ENCODE data around the gene TOP2A.
"Not testable (repeated sequence)": the region's sequence is repeated elsewhere in the genome, so short reads cannot be mapped to it uniquely, and the experiment has no call there.

TOP2A gene

DNA sequence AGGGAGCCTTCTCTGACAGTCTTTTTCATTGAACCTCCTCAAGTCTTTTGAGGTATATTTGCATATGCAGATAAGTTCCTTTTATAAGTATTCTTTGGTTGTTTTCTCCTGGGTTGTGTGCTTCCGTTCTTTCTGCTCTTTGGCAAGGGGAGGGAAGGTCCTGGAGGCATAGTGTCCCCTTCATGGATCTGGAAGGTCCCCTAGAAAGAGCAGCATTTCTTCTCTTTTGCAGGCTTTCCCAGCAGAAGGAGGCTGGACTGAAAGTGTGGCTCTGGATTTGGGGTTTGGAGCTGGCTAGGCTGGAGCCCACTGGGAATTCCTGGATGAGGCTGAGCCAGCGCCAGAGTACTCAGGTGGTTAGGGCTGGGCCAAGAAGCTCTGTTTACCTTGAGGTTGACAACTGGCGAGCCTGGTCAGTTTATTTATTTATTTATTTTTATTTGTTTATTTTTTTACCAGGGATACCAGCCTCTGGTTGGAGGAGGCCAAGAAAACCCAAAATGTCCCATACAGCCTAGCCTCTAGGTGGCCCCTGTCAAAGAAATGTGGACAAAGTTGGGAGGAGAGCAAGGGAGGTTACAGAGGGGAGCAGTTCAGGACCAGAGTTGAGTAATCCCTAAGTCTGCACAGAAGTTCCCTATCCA lies 5.4 kb upstream of the TOP2A start:
- H3K36me3 Mint-ChIP-seq (ENCODE audit: low read depth): no peaks in the 10 kb centered on the region
- no peak overlapping the region for H3K4me3 Mint-ChIP-seq
- H3K9me3 Mint-ChIP-seq: no peaks in the 10 kb centered on the region
- no peaks in the 10 kb centered on the region for H3K27me3 Mint-ChIP-seq
- H3K27ac Mint-ChIP-seq: no peak overlapping the region
- DNase-seq (no peak), ATAC-seq (no peak)
- H3K4me1 Mint-ChIP-seq: peaks cover 43% of the 10 kb centered on the region

DNA sequence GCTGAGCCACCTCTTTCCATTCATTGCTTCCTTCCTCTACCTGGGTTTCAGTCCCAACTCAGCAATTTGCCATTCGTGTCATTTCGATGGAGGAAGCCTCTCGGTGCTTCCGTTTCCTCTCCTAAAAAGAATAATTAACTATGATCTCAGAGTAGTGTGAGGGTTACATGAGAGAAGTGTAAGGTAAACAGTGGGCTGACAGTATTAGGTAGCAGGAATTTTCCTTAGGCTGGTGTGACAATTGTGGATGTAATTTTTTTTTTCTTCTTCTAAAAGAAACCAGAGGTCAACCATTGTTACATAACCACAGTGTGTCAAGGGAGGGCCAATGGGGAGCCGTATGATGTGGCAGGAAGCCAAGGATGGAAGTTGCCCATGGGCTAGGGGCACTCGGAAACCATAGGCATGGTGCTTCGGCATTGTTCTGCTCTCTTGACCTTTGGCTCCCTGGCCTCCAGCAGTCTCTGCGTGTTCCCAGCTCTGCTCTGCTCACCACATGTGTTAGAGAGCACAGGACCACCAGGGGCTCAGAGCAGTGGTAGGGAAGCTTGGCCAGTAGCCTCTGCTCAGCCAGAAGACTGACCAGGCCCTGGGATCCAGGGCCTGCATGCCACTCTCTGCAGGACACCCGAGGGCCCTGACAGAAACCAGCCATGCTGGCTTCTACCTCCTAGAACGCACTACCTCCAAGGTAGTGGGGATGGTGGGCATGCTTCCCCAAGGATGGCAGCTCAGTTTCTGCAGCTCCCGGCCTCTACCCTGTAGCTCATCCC lies 2.0 kb upstream of the TOP2A start:
- Mint-ChIP-seq H3K27me3 (peaks cover 3% of the 10 kb centered on the region), H3K36me3 (ENCODE audit: low read depth) (peaks cover 19% of the 10 kb centered on the region), H3K9me3 (no peaks in the 10 kb centered on the region), H3K4me3 (no peak overlapping the region), H3K4me1 (peaks cover 31% of the 10 kb centered on the region), H3K27ac (peak overlapping the region; percentile 15)
- ATAC-seq (no peak), DNase-seq (no peak)

DNA sequence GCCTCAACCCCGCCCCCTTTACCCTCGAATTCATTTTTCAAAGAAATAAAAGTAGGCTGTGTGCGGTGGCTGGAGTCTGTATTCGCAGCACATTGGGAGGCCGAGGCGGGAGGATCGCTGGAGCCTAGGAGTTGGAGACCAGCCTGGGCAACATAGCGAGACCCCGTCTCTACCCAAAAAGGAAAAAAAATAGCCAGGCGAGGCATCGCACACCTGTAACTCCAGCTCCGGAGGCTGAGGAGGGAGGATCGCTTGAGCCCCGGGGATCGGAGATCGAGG lies 671 bp upstream of the TOP2A start:
- H3K27me3 Mint-ChIP-seq: peaks cover 3% of the 10 kb centered on the region
- peaks cover 31% of the 10 kb centered on the region for H3K4me1 Mint-ChIP-seq
- no peak for ATAC-seq
- H3K9me3 Mint-ChIP-seq: no peaks in the 10 kb centered on the region
- H3K36me3 Mint-ChIP-seq (ENCODE audit: low read depth): peaks cover 28% of the 10 kb centered on the region
- DNase-seq: peak; percentile 29
- peak overlapping the region; percentile 93 for H3K4me3 Mint-ChIP-seq
- H3K27ac Mint-ChIP-seq: no peak overlapping the region

DNA sequence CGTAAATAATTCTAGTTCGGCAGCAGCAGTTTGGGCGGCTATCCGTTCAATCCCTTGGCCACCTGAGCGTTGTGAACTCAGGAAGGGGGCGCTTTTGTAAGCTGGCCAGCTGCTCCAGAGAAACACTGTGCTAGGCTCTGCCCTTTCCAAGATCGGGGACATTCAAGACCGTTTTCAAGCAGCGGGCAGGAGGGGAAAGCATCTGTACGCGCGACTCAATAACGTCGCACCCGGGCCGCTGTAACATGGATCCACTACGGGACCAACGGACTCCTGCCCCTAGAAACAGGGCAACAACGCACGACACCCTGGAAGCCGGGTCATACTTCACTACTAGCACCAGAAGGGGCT lies 463 bp downstream of the TOP2A start:
- peak overlapping the region; percentile 62 for H3K27ac Mint-ChIP-seq
- peaks cover 39% of the 10 kb centered on the region for H3K36me3 Mint-ChIP-seq (ENCODE audit: low read depth)
- peaks cover 31% of the 10 kb centered on the region for H3K4me1 Mint-ChIP-seq
- peak overlapping the region; percentile 93 for H3K4me3 Mint-ChIP-seq
- peak; percentile 23 for ATAC-seq
- DNase-seq: no peak
- peaks cover 3% of the 10 kb centered on the region for H3K27me3 Mint-ChIP-seq
- H3K9me3 Mint-ChIP-seq: no peaks in the 10 kb centered on the region

DNA sequence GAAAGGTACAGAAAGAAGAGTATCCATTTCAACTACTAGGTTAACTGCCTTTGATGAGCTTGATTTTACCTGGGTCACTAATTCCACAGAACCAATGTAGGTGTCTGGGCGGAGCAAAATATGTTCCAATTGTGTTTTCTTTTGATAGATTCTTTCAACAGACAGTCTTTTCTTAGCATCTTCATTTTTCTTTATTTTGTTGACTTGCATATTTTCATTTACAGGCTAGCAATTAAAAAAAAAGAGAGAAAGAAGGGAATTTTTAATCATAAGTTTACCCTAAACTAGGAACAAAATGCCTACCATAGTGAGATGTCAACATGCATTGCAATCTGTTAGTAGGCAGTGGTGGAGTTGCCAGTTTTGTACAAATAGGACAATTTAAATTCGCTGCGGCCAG lies 1.0 kb downstream of the TOP2A start:
- H3K27me3 Mint-ChIP-seq: peaks cover 3% of the 10 kb centered on the region
- peaks cover 44% of the 10 kb centered on the region for H3K36me3 Mint-ChIP-seq (ENCODE audit: low read depth)
- no peak for ATAC-seq
- peaks cover 31% of the 10 kb centered on the region for H3K4me1 Mint-ChIP-seq
- no peak for DNase-seq
- H3K27ac Mint-ChIP-seq: peak overlapping the region; percentile 62
- no peaks in the 10 kb centered on the region for H3K9me3 Mint-ChIP-seq
- peak overlapping the region; percentile 93 for H3K4me3 Mint-ChIP-seq

DNA sequence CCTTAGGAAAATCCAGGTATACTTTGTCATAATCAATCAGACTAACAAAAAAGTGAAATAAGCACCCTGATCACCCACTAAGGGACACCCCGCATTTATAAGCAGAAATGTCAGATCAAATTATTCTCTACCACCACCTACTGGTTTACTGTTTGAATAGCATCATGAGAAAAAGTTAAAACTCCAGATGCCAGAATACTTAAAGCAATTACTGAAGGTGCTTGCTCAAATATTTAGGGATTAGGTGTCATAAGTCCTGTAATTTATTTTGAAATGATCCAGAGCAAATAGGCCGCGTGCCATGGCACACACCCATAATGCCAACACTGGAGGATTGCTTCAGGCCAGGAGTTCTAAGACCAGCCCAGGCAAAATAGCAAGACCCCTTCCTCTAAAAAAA lies 2.3 kb downstream of the TOP2A start:
- H3K9me3 Mint-ChIP-seq: no peaks in the 10 kb centered on the region
- H3K4me3 Mint-ChIP-seq: no peak overlapping the region
- ATAC-seq (no peak), DNase-seq (no peak)
- H3K36me3 Mint-ChIP-seq (ENCODE audit: low read depth): peaks cover 56% of the 10 kb centered on the region
- peaks cover 3% of the 10 kb centered on the region for H3K27me3 Mint-ChIP-seq
- no peak overlapping the region for H3K27ac Mint-ChIP-seq
- peaks cover 31% of the 10 kb centered on the region for H3K4me1 Mint-ChIP-seq

DNA sequence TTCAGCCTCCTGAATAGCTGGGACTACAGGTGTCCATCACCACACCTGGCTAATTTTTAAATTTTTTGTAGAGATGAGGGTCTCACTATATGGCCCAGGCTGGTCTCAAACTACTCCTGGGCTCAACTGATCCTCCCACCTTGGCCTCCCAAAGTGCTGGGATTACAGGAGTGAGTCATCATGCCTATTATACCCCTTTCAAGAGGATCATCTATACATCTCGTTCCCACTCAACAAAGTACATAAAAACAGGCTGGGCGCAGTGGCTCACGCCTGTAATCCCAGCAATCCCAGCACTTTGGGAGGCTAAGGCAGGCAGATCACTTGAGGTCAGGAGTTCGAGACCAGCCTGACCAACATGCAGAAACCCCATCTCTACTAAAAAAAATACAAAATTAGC lies 3.4 kb downstream of the TOP2A start:
- not testable (repeated sequence) for H3K9me3 Mint-ChIP-seq, H3K4me3 Mint-ChIP-seq, DNase-seq, H3K27ac Mint-ChIP-seq, H3K27me3 Mint-ChIP-seq, ATAC-seq
- H3K4me1 Mint-ChIP-seq: peaks cover 26% of the 10 kb centered on the region
- peaks cover 66% of the 10 kb centered on the region for H3K36me3 Mint-ChIP-seq (ENCODE audit: low read depth)

DNA sequence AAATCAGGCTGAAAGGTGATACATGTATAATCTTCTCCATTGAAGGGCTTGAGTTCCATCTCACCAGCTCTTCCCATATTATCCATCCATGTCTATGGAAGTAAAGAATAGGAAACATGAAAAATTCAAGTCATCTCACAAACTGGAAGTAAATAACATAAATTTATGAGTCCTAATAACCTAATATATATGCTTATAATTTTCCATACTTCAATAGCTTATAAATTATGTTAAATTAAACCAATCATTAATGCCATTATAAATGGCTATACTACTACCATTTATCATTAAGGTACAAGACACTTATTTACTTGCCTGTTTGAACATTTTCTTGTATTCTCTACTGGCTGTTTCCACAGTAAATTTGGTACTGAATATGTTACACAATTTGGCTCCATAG lies 4.8 kb downstream of the TOP2A start:
- DNase-seq (no peak), ATAC-seq (no peak)
- Mint-ChIP-seq H3K36me3 (ENCODE audit: low read depth) (peaks cover 70% of the 10 kb centered on the region), H3K9me3 (no peaks in the 10 kb centered on the region), H3K4me3 (no peak overlapping the region), H3K27me3 (peaks cover 3% of the 10 kb centered on the region), H3K4me1 (peaks cover 15% of the 10 kb centered on the region), H3K27ac (no peak overlapping the region)

DNA sequence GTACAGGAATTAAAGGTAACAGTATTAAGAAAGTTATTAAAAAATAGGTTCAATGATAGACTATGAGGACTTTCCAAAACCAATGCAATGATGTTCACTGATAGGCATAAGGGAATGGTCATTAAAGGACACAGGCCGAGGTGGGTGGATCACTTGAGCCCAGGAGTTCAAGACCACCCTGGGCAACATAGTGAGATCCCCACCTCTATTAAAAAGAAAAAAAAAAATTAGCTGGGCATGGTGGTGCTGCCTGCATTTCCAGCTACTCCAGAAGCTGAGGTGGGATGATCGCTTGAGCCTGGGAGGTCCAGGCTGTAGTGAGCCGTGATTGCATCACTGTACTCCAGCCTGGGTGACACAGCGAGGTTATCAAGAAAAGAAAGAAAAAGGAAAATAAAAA lies 5.9 kb downstream of the TOP2A start:
- Mint-ChIP-seq H3K27ac (no peak overlapping the region), H3K27me3 (no peaks in the 10 kb centered on the region), H3K9me3 (no peaks in the 10 kb centered on the region), H3K36me3 (ENCODE audit: low read depth) (peaks cover 75% of the 10 kb centered on the region), H3K4me1 (peaks cover 13% of the 10 kb centered on the region), H3K4me3 (no peak overlapping the region)
- DNase-seq: no peak
- no peak for ATAC-seq

DNA sequence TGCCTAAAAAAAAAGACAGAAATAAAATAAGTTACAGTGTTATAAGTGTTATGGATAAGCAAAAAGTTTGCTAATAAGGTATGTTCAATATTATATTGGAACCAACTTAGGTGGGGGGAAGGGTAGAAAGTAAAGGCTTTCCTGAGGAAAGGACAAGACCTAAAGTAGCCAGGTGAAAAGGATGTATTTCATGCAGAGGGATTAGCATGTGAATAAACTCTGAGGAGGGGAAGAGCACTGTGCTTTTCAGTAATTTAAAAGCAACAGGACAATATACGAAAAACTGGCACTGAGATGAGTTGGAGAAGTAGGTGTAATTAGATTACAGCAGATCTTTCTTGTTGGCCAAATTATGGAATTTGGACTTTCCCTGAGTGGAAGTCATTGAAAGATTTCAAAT lies 7.6 kb downstream of the TOP2A start:
- H3K27ac Mint-ChIP-seq: peak overlapping the region; percentile 6
- H3K9me3 Mint-ChIP-seq: no peaks in the 10 kb centered on the region
- peaks cover 74% of the 10 kb centered on the region for H3K36me3 Mint-ChIP-seq (ENCODE audit: low read depth)
- no peak for DNase-seq
- no peaks in the 10 kb centered on the region for H3K27me3 Mint-ChIP-seq
- ATAC-seq: no peak
- H3K4me1 Mint-ChIP-seq: peaks cover under 1% of the 10 kb centered on the region
- no peak overlapping the region for H3K4me3 Mint-ChIP-seq

DNA sequence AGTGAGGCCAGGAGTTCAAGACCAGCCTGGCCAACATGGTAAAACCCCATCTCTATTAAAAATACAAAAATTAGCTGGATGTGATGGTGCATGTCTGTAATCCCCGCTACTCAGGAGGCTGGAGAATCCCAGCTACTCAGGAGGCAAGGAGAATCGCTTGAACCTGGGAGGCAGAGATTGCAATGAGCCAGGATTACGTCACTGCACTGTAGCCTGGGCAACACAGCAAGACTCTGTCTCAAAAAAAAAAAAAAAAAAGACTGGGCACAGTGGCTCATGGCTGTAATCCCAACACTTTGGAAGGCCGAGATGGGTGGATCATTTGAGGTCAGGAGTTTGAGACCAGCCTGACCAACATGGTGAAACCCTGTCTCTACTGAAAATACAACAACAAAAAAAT lies 8.2 kb downstream of the TOP2A start:
- not testable (repeated sequence) for H3K4me3 Mint-ChIP-seq, H3K9me3 Mint-ChIP-seq, H3K4me1 Mint-ChIP-seq, H3K27me3 Mint-ChIP-seq, H3K27ac Mint-ChIP-seq, DNase-seq, ATAC-seq
- H3K36me3 Mint-ChIP-seq (ENCODE audit: low read depth): peaks cover 76% of the 10 kb centered on the region

DNA sequence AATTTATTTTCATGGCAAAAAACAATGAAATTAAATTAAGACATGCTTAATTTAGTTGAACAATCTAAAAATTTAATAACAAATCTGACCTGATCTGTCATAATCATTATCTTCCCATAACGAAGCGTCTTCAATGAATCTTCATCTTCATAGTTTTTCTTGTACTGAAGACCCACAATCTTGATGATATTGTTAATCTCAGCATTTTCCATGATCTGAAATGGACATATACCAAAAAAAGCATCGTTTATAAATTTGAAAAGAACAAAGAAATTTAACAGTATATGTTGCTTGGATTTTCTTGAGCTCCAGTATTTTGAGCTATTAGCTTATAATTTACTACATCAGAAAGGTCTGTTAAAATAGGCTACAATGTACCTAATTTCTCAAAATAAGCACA lies 10.2 kb downstream of the TOP2A start:
- peaks cover 4% of the 10 kb centered on the region for H3K4me1 Mint-ChIP-seq
- ATAC-seq: no peak
- H3K27me3 Mint-ChIP-seq: no peaks in the 10 kb centered on the region
- no peak overlapping the region for H3K27ac Mint-ChIP-seq
- H3K9me3 Mint-ChIP-seq: no peaks in the 10 kb centered on the region
- DNase-seq: no peak
- no peak overlapping the region for H3K4me3 Mint-ChIP-seq
- H3K36me3 Mint-ChIP-seq (ENCODE audit: low read depth): peaks cover 78% of the 10 kb centered on the region

DNA sequence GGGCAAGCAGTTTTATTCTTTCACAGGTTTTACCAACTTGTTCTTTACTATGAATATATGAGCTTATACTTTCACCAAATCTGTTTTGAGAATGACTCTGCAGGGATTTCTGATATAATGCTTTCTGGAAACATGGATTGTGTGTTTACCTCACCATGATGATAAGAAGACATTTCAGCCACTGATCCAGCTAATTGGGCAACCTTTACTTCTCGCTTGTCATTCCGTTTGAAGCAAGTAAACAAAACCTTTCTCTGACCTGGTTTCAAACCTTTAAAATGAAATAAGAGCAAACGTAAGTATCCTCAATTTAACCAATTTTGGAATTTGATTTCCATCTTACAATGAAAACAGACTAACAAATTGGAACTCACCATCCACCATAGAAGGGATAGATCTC lies 13.7 kb downstream of the TOP2A start:
- Mint-ChIP-seq H3K9me3 (no peaks in the 10 kb centered on the region), H3K4me1 (peaks cover 4% of the 10 kb centered on the region), H3K27me3 (no peaks in the 10 kb centered on the region), H3K27ac (no peak overlapping the region), H3K4me3 (no peak overlapping the region), H3K36me3 (ENCODE audit: low read depth) (peaks cover 78% of the 10 kb centered on the region)
- no peak for DNase-seq
- ATAC-seq: no peak

DNA sequence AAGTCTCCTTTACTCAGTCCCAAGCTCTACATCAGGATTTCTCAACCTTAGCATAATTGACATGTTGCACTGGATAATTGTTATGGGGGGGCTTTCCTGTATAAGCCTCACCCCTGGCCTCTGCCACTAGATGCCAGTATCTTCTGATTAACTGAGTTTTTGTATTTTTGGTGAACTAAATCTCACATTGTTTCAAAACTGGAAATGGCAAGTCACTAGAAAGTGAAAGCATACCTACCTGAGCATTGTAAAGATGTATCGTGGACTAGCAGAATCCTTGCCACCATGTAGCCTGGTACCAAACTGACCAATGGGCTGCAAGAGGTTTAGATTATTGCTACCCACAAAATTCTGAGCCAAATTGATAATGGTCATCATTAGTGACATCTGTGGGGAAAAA lies 15.0 kb downstream of the TOP2A start:
- ATAC-seq: no peak

DNA sequence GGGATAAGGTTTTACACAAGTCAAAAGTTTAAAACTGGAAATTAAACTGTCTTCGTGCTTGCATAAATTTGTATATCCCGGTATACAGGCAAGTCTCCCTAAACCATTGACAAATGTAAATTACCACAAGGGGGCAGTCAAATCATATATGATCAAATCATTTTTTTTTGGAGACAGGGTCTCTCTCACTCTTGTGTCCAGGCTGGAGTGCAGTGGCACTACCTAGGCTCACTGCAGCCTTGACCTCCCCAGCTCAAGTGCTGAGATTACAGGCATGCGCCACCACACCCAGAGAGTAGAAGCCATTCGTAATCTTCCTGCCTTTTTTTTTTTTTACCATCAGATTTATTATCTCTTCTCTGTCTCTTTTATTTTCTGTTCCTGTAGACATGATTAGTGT lies 18.5 kb downstream of the TOP2A start:
- Mint-ChIP-seq H3K27me3 (no peaks in the 10 kb centered on the region), H3K4me3 (no peak overlapping the region)

More for the DNA sequence above, 15.0 kb downstream of the TOP2A start:
- Mint-ChIP-seq H3K36me3 (ENCODE audit: low read depth) (peaks cover 86% of the 10 kb centered on the region), H3K4me1 (peaks cover 4% of the 10 kb centered on the region), H3K9me3 (no peaks in the 10 kb centered on the region), H3K4me3 (no peak overlapping the region), H3K27ac (no peak overlapping the region), H3K27me3 (no peaks in the 10 kb centered on the region)
- no peak for DNase-seq

More for the DNA sequence above, 18.5 kb downstream of the TOP2A start:
- no peak overlapping the region for H3K27ac Mint-ChIP-seq
- DNase-seq (no peak), ATAC-seq (peak; percentile 61)
- peaks cover 3% of the 10 kb centered on the region for H3K4me1 Mint-ChIP-seq
- peaks cover 87% of the 10 kb centered on the region for H3K36me3 Mint-ChIP-seq (ENCODE audit: low read depth)
- H3K9me3 Mint-ChIP-seq: no peaks in the 10 kb centered on the region
